Transverse colon (tissue), 4 donors: ENCODE results near the gene TRAPPC10. TPM values are rescaled to one million over a fixed set of nuclear protein-coding genes. Genes with fewer than 3 reads are reported as not detected.

Source experiments
- DNase-seq: peaks from one replicate; pipeline ENCODE4 v3.0.0-alpha.2; 2019
- H3K27ac ChIP-seq, 4 donors: fragments of 200-600 bp; sonication (generic); 2 replicates each; pipeline ENCODE4 v1.5.1; 2016 to 2018; ENCODE audit warnings: inconsistent platforms in 4 of 4
- H3K27me3 ChIP-seq: fragments of 200-600 bp; sonication (generic); 2 replicates; pipeline ENCODE4 v1.5.1; 2017; ENCODE audit warnings: inconsistent platforms
- H3K36me3 ChIP-seq, 4 donors: fragments of 200-600 bp; sonication (generic); 2 replicates each; pipeline ENCODE4 v1.5.1; 2017 to 2019; ENCODE audit warnings: inconsistent platforms in 4 of 4
- H3K4me1 ChIP-seq, 4 donors: fragments of 200-600 bp; sonication (generic); 2 replicates each; pipeline ENCODE4 v1.5.1; 2017 to 2020; ENCODE audit warnings: inconsistent platforms in 4 of 4
- H3K4me3 ChIP-seq, 4 donors: fragments of 200-600 bp; sonication (generic); 1 replicate in 1 of 4; 2 replicates in 3 of 4; pipeline versions ENCODE4 v1.5.1 to v1.6.1; 2017 to 2019; ENCODE audit warnings: inconsistent platforms in 4 of 4
- H3K9me3 ChIP-seq, 2 donors: fragments of 200-600 bp; sonication (generic); 2 replicates each; pipeline ENCODE4 v1.5.1; 2017 to 2019; ENCODE audit warnings: inconsistent platforms in 2 of 2
- EP300 ChIP-seq: sonication (generic); formaldehyde crosslinking; IDR thresholded peaks from one replicate; pipeline ENCODE4 v1.6.1; 2017; ENCODE audit warnings: antibody characterized with exemption, low read depth
- POLR2A ChIP-seq: fragments of 450-650 bp; IDR thresholded peaks from one replicate; pipeline ENCODE4 v1.6.1; 2016; ENCODE audit warnings: antibody characterized with exemption, mild to moderate bottlenecking, moderate library complexity
- POLR2AphosphoS5 ChIP-seq, 3 donors: sonication (generic); formaldehyde crosslinking; IDR thresholded peaks; one replicate each; pipeline ENCODE4 v1.6.1; 2016; ENCODE audit warnings: antibody characterized with exemption in 3 of 3
- WGBS, 2 donors: methylation state at CpG; one replicate each; pipeline ENCODE4 v1.1.5; 2018; ENCODE audit warnings: low coverage in 1 of 2; 5-methylcytosine and 5-hydroxymethylcytosine counted together
- in situ Hi-C, 4 donors: fragments of 200-750 bp; cut with MboI; loops; one replicate each; pipeline versions ENCODE4 v1.15.0 to v1.15.1; 2017; ENCODE audit warnings: low sequenced_read_pairs in 3 of 4, low pct_ligation_motif_present in 1 of 4, low pct_unique_long_range_greater_than_20kb in 1 of 4
- intact Hi-C: fragments of 100-400 bp; cut with DNase I; formaldehyde crosslinking; loops from one replicate; pipeline ENCODE4 v1.15.1; 2023; ENCODE audit warnings: low total_unique reads
- total RNA-seq, 4 donors: library from RNA; depleted of rRNA; stranded (reverse); fragments of >200 nt; gene quantifications; one replicate each; pipeline ENCODE4 v1.1.0, GENCODE V29; 2016
- TF ChIP-seq, protein P1 (sequence below), 5 experiments: fragments of 200-600 bp in 3 of 5; fragments of 450-650 bp in 2 of 5; sonication (generic) in 3 of 5; IDR thresholded peaks; 1 replicate in 2 of 5; 2 replicates in 3 of 5; pipeline ENCODE4 v1.5.1; 2016 to 2017; ENCODE audit warnings: antibody characterized with exemption in 5 of 5, inconsistent platforms in 3 of 5, mild to moderate bottlenecking in 2 of 5, moderate library complexity in 1 of 5

The TRAPPC10 gene
- total RNA-seq, 4 donors from 2014 or later: 71.0 to 81.5 (median 79.8) TPM

DNA sequence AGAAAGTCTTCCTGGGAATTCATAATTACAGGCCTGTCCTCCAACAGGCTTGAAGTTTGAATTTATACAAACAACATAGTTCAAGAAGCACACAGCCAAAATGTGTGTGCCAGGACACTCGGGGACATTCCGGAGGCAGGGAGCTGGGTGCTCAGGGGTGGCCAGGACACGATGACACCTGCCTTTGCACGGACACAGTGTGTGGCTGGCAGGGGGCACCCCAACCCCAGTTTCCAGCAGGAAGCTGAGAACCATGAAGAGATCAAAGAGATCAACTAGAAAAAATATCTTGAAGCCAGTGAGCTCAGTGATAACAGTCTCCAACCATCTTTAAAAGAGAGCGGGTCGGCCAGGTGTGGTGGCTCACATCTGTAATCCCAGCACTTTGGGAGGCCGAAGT, 32.5 kb upstream of the TRAPPC10 start:
- WGBS, 2 donors: 89 to 94% methylated on average over 3 to 7 of the region's 7 CpGs
- no peak overlapping the region for H3K4me3 ChIP-seq
- no peak for TF ChIP-seq EP300
- TF ChIP-seq, protein P1, sequence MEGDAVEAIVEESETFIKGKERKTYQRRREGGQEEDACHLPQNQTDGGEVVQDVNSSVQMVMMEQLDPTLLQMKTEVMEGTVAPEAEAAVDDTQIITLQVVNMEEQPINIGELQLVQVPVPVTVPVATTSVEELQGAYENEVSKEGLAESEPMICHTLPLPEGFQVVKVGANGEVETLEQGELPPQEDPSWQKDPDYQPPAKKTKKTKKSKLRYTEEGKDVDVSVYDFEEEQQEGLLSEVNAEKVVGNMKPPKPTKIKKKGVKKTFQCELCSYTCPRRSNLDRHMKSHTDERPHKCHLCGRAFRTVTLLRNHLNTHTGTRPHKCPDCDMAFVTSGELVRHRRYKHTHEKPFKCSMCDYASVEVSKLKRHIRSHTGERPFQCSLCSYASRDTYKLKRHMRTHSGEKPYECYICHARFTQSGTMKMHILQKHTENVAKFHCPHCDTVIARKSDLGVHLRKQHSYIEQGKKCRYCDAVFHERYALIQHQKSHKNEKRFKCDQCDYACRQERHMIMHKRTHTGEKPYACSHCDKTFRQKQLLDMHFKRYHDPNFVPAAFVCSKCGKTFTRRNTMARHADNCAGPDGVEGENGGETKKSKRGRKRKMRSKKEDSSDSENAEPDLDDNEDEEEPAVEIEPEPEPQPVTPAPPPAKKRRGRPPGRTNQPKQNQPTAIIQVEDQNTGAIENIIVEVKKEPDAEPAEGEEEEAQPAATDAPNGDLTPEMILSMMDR (IDR thresholded peaks at IDR 0.05): no peak
- TF ChIP-seq POLR2A: no peak
- TF ChIP-seq POLR2AphosphoS5 (IDR thresholded peaks at IDR 0.05): no peak
- H3K27me3 ChIP-seq: no peaks in the 10 kb centered on the region
- intact Hi-C loops: no loop called here
- no peak overlapping the region for H3K27ac ChIP-seq
- H3K36me3 ChIP-seq: peaks cover 0 to 32% (median 11%) of the 10 kb centered on the region in 4 donors
- DNase-seq: no peak
- in situ Hi-C loops: loop anchor here in 1 of 4 donors (25.0 kb wide), 1 partner anchor 167 kb away; no protein-coding TSS in a partner anchor
- no peaks in the 10 kb centered on the region for H3K4me1 ChIP-seq
- H3K9me3 ChIP-seq: no peaks in the 10 kb centered on the region

DNA sequence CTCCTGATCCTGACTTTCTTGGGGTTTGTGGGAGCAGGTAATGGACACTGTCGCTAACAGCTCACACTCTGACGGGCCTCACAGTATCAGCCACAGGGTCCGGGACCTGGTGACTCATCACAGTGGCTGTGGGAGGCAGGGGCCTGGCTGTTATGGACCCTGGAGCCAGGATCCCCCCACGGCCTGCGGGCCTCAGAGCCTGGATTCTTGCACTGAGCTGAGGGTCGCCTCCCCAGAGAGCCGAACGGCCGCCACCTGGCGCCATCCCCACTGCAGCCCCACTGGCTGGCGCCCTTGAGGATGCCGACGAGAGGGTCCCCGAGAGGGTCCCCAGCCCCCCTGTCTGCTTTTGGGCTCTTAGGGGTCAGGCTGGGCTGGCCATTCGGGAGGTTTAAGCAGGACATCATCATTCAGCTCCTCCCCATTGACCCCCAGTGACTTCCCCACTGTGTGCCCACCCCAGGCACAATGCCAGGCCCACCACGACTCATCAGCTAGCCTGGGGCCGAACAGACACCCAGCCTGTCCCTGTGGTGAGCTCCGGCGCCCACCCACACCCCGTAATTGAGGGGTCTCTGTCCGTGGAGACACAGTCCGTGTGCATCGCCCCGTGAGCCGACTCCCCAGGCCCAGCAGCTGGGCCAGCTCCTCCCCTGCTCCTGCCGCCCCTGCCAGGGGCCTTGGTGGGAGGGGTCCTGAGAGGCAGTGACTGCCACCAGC, 30.8 kb upstream of the TRAPPC10 start:
- WGBS, 2 donors: 93% methylated on average over 15 of the region's 26 CpGs; no CpG with 5 or more reads in 1 of the 2 donors
- in situ Hi-C loops: loop anchor here in 1 of 4 donors (25.0 kb wide), 1 partner anchor 169 kb away; no protein-coding TSS in a partner anchor
- Histone ChIP-seq H3K4me3 (no peak overlapping the region), H3K27ac (no peak overlapping the region), H3K36me3 (peaks cover 0 to 32% (median 11%) of the 10 kb centered on the region in 4 donors), H3K9me3 (no peaks in the 10 kb centered on the region), H3K4me1 (no peaks in the 10 kb centered on the region), H3K27me3 (no peaks in the 10 kb centered on the region)
- intact Hi-C loops: no loop called here
- DNase-seq: no peak
- no peak for TF ChIP-seq POLR2A
- no peak for TF ChIP-seq EP300
- no peak for TF ChIP-seq POLR2AphosphoS5 (IDR thresholded peaks at IDR 0.05)

DNA sequence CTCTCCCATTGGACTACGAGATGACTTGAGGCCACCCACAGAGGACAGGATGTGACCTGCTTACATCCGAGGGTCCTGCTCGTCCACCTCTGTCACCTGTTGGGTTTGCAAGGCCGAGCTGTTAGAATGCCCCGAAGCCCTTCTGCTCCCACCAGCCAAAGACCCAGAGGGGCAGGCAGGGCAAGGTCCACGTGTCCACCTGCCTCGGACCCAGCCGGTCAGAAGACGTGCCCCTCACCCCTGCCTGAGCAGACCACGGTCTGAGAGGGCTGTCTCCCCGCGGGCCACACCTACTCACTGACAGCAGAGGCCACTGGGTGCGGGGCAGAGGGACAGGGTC, 30.3 kb upstream of the TRAPPC10 start:
- H3K36me3 ChIP-seq: peaks cover 0 to 32% (median 11%) of the 10 kb centered on the region in 4 donors
- H3K27me3 ChIP-seq: no peaks in the 10 kb centered on the region
- in situ Hi-C loops (loop anchor here in 1 of 4 donors (25.0 kb wide), 1 partner anchor 170 kb away; no protein-coding TSS in a partner anchor), intact Hi-C loops (no loop called here)
- H3K4me1 ChIP-seq: no peaks in the 10 kb centered on the region
- no peak overlapping the region for H3K27ac ChIP-seq
- 84% methylated on average over 8 of the region's 13 CpGs; no CpG with 5 or more reads in 1 of the 2 donors for WGBS, 2 donors
- H3K9me3 ChIP-seq: no peaks in the 10 kb centered on the region
- no peak for DNase-seq
- H3K4me3 ChIP-seq: no peak overlapping the region
- TF ChIP-seq EP300 (no peak), POLR2AphosphoS5 (IDR thresholded peaks at IDR 0.05) (no peak), POLR2A (no peak)
- TF ChIP-seq, protein P1 (IDR thresholded peaks at IDR 0.05): no peak

DNA sequence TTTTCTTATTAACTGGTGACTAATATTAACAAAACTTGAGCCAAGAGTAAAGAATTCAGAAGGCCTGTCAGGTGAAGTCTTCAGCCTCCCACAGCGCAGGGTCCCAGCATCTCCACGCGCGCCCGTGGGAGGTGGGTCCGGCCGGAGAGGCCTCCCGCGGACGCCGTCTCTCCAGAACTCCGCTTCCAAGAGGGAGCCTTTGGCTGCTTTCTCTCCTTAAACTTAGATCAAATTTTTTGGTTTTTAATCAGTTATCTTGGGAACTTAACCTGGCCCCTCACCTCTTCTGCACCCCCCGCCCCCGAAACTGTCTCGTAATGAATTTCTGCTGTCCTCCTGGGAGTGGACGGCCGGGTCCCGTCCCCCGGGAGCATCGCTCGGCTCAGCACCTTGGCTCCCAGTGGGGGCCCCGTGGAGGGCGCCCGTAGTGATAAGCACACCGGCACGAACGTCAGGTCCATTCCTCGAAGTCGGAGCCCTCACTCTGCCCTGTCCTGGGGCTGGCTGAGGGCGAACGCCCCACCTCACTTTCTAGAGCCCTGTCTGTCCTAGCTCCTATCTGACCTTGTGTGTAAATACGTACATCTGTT, 29.5 kb upstream of the TRAPPC10 start:
- 94 to 96% methylated on average over 5 to 32 of the region's 32 CpGs for WGBS, 2 donors
- Histone ChIP-seq H3K36me3 (peaks cover 0 to 32% (median 11%) of the 10 kb centered on the region in 4 donors), H3K4me3 (no peak overlapping the region), H3K9me3 (no peaks in the 10 kb centered on the region), H3K27me3 (no peaks in the 10 kb centered on the region), H3K4me1 (no peaks in the 10 kb centered on the region), H3K27ac (no peak overlapping the region)
- intact Hi-C loops (no loop called here), in situ Hi-C loops (loop anchor here in 1 of 4 donors (25.0 kb wide), 1 partner anchor 170 kb away; no protein-coding TSS in a partner anchor)
- TF ChIP-seq, protein P1 (IDR thresholded peaks at IDR 0.05): no peak
- TF ChIP-seq POLR2AphosphoS5 (IDR thresholded peaks at IDR 0.05): no peak
- TF ChIP-seq POLR2A: no peak
- no peak for TF ChIP-seq EP300
- no peak for DNase-seq
